Measurements from ENCODE around the gene SHISA9. TPM values are rescaled to one million over a fixed set of nuclear protein-coding genes. Genes with fewer than 3 reads are reported as not detected.

The SHISA9 gene
- total RNA-seq, 6 donors from 2014 or later: 0.13 to 1.7 (median 0.20) TPM; not detected in 2

GRCh38 chr16:13047276-13047675 lies 145.9 kb downstream of the SHISA9 start:
- H3K4me3 ChIP-seq: no peak overlapping the region
- DNase-seq (no peak), ATAC-seq (ENCODE audit: low FRiP score in 2 of 2) (no peak)
- TF ChIP-seq POLR2A (IDR thresholded peaks at IDR 0.05) (no peak), POLR2AphosphoS5 (IDR thresholded peaks at IDR 0.05) (no peak), EP300 (IDR thresholded peaks at IDR 0.05) (no peak), CTCF (IDR thresholded peaks at IDR 0.05) (no peak)
- 75 to 96% methylated on average over 1 of the region's 1 CpG for WGBS, 2 donors
- H3K27ac ChIP-seq: no peak overlapping the region
- peaks cover 0 to 13% (median 5%) of the 10 kb centered on the region in 4 donors for H3K9me3 ChIP-seq
- H3K27me3 ChIP-seq: no peaks in the 10 kb centered on the region
- H3K36me3 ChIP-seq: no peaks in the 10 kb centered on the region
- no peaks in the 10 kb centered on the region for H3K4me1 ChIP-seq

- Histone ChIP-seq H3K36me3 (no peaks in the 10 kb centered on the region), H3K27ac (no peak overlapping the region), H3K4me1 (no peaks in the 10 kb centered on the region), H3K27me3 (no peaks in the 10 kb centered on the region), H3K4me3 (no peak overlapping the region), H3K9me3 (peaks cover 0 to 13% (median 4%) of the 10 kb centered on the region in 4 donors)
- TF ChIP-seq EP300 (IDR thresholded peaks at IDR 0.05): no peak
- no peak for TF ChIP-seq POLR2AphosphoS5 (IDR thresholded peaks at IDR 0.05)
- no peak for TF ChIP-seq POLR2A (IDR thresholded peaks at IDR 0.05)
- TF ChIP-seq CTCF (IDR thresholded peaks at IDR 0.05): no peak
- ATAC-seq (ENCODE audit: low FRiP score in 2 of 2) (no peak), DNase-seq (no peak)
- WGBS, 2 donors: 85 to 88% methylated on average over 3 of the region's 3 CpGs
Measured at GRCh38 chr16:13049688-13050087, 148.3 kb downstream of the SHISA9 start.

GRCh38 chr16:13052431-13052830 lies 151.0 kb downstream of the SHISA9 start:
- no peak for ATAC-seq (ENCODE audit: low FRiP score in 2 of 2)
- TF ChIP-seq POLR2AphosphoS5 (IDR thresholded peaks at IDR 0.05): no peak
- TF ChIP-seq POLR2A (IDR thresholded peaks at IDR 0.05): no peak
- no peak for TF ChIP-seq EP300 (IDR thresholded peaks at IDR 0.05)
- TF ChIP-seq CTCF (IDR thresholded peaks at IDR 0.05): no peak
- Histone ChIP-seq H3K4me3 (no peak overlapping the region), H3K4me1 (no peaks in the 10 kb centered on the region), H3K9me3 (peaks cover 0 to 13% (median 4%) of the 10 kb centered on the region in 4 donors), H3K27me3 (no peaks in the 10 kb centered on the region), H3K36me3 (no peaks in the 10 kb centered on the region), H3K27ac (no peak overlapping the region)
- WGBS, 2 donors: 83 to 96% methylated on average over 1 of the region's 1 CpG
- no peak for DNase-seq

GRCh38 chr16:13055480-13055879 lies 154.1 kb downstream of the SHISA9 start:
- H3K27ac ChIP-seq: no peak overlapping the region
- H3K4me3 ChIP-seq: no peak overlapping the region
- no peak for TF ChIP-seq CTCF (IDR thresholded peaks at IDR 0.05)
- no peak for TF ChIP-seq POLR2A (IDR thresholded peaks at IDR 0.05)
- TF ChIP-seq EP300 (IDR thresholded peaks at IDR 0.05): no peak
- no peak for TF ChIP-seq POLR2AphosphoS5 (IDR thresholded peaks at IDR 0.05)
- H3K4me1 ChIP-seq: no peaks in the 10 kb centered on the region
- no peaks in the 10 kb centered on the region for H3K27me3 ChIP-seq
- no peak for ATAC-seq (ENCODE audit: low FRiP score in 2 of 2)
- DNase-seq: no peak
- H3K36me3 ChIP-seq: no peaks in the 10 kb centered on the region
- 80 to 91% methylated on average over 3 of the region's 3 CpGs for WGBS, 2 donors
- H3K9me3 ChIP-seq: peaks cover 0 to under 1% (median 0%) of the 10 kb centered on the region in 4 donors

- no peak overlapping the region for H3K27ac ChIP-seq
- no peaks in the 10 kb centered on the region for H3K36me3 ChIP-seq
- WGBS, 2 donors: 72 to 78% methylated on average over 5 of the region's 5 CpGs
- H3K4me3 ChIP-seq: no peak overlapping the region
- no peak for ATAC-seq (ENCODE audit: low FRiP score in 2 of 2)
- DNase-seq: no peak
- no peaks in the 10 kb centered on the region for H3K4me1 ChIP-seq
- H3K9me3 ChIP-seq: no peaks in the 10 kb centered on the region
- no peak for TF ChIP-seq POLR2A (IDR thresholded peaks at IDR 0.05)
- no peak for TF ChIP-seq EP300 (IDR thresholded peaks at IDR 0.05)
- TF ChIP-seq POLR2AphosphoS5 (IDR thresholded peaks at IDR 0.05): no peak
- no peak for TF ChIP-seq CTCF (IDR thresholded peaks at IDR 0.05)
- no peaks in the 10 kb centered on the region for H3K27me3 ChIP-seq
Measured at GRCh38 chr16:13056607-13057006, 155.2 kb downstream of the SHISA9 start.
